ENCODE measurements around the gene MGST2.

The MGST2 gene

DNA sequence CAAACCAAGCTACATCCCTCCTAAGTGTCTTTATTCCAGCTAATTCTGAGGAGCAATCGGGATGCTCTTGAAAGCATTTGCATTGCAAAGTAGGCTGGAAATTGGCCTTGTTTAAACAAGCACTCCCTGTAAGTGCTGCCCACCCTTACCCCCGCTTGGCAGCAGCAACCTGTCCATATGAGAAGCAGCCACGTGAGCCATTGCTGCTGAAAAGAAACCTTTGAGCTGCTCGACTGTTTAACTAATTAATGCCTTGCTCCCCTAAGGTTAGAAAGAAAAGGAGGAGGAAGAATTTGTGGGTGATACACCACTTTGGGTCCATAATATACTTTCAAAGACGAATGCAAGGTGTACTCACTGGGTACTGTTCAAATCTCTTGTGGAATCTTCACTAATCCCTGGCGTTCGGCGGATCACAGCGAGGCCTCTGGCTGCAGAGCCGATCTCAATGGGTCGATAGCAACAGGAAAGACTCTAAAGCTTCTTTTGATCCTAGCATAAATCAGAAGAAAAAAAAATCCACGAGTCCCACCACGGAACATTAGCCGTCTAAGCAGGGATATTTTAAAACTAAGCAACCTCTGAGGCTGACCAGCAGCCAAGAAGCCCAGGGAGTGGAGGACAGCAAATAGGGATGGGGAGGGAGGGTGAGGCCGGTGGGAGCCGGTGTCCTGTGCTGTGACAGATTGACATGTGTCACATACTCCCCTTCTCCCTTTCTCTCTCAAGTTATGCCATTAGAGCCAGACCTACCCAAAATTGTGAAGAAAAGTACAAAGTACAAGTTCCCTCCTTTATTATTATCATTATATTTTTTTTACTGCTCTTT is 37.2 kb upstream of the MGST2 start:
- no peak for TF ChIP-seq TCF12 (IDR thresholded peaks at IDR 0.05; ENCODE audit: low read depth)

DNA sequence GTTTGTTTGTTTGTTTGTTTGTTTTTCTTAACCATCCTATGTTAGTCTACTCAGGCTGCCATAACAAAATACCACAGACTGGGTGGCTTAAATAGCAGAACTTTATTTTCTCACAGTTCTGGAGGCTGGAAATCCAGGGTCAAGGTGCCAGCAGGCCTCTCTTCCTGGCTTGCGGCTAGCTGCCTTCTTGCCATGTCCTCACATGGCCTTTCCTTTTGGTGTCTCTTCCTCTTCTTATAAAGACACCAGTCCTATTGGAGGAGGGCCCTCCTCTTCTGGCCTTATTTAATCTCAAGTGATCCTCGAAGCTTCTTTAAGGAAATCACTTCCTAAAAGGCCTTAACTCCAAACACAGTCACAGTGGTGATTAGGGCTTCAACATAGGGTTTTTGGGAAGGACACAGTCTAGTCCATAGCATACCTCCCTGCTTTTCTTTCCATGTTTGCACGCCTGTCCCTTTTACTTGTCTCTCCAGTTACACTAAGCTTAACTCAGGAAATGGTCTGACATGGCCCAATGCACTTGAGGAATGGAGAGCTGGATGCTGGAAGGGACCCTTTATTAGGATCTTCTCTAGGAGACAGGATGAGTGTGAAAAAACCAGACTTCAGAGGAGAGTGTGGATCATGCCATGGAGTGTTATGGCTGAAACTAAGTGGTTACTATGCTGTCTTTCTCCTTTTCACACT is 36.0 kb upstream of the MGST2 start:
- no peak for TF ChIP-seq EP300 (IDR thresholded peaks at IDR 0.05; ENCODE audit: borderline replicate concordance)
- no peak for TF ChIP-seq FOXM1 (IDR thresholded peaks at IDR 0.05; ENCODE audit: borderline replicate concordance, low read depth)
- no peak for TF ChIP-seq NFIC (IDR thresholded peaks at IDR 0.05)
- 0 out of 2 replicates have a peak, but pooled peaks have one; percentile 21 for TF ChIP-seq YY1 (IDR thresholded peaks at IDR 0.05; ENCODE audit: low read depth)
- TF ChIP-seq CEBPB (IDR thresholded peaks at IDR 0.05): no peak
- TF ChIP-seq TEAD4 (IDR thresholded peaks at IDR 0.05): 0 out of 2 replicates have a peak, but pooled peaks have one; percentile 17
- TF ChIP-seq, protein P1, sequence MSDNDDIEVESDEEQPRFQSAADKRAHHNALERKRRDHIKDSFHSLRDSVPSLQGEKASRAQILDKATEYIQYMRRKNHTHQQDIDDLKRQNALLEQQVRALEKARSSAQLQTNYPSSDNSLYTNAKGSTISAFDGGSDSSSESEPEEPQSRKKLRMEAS (IDR thresholded peaks at IDR 0.05): 0 out of 2 replicates have a peak, but pooled peaks have one; percentile 19

DNA sequence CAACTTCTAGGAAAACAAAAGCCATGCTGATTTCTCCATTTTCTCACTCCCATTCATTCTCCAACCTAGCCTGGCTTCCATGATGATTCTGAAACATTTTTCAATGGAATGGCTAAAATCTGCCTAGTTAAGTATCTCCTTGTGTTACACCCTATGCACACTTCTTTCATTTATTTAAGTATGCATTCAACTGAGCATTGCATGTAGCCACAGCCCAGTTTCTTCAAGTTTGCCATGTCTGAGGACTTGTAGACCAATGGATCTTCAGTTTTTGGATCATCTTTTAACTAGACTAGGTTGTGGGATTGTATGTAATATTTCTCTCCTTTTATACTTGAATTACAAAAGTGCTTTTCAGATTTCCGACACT is 35.5 kb upstream of the MGST2 start:
- TF ChIP-seq EGR1 (IDR thresholded peaks at IDR 0.05) (no peak), CEBPB (IDR thresholded peaks at IDR 0.05) (no peak)

DNA sequence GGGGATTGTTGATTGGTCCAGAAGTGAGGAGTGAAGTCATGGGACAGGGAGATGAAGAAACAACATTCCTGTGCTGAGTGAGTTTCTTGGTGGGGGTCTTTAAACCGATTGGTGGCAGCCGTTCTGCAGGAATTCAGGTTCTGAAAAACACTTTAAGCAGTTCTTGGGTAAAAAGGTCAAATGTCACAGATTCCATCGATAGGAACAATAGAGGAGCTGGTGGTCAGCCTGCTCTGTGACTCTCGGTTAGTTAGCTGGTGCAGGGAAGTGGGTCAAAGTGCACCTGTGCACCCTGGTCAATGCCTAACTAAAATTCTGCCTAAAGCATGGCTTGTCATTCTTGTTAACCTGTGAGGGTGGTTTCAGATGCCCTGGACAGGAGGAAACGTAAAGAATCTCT is 34.6 kb upstream of the MGST2 start:
- no peak for TF ChIP-seq NFIC (IDR thresholded peaks at IDR 0.05)
- no peak for TF ChIP-seq CEBPB (IDR thresholded peaks at IDR 0.05)
- TF ChIP-seq CREB1 (IDR thresholded peaks at IDR 0.05; ENCODE audit: low read depth): no peak
- no peak for TF ChIP-seq FOXM1 (IDR thresholded peaks at IDR 0.05; ENCODE audit: borderline replicate concordance, low read depth)
- TF ChIP-seq, protein P2, sequence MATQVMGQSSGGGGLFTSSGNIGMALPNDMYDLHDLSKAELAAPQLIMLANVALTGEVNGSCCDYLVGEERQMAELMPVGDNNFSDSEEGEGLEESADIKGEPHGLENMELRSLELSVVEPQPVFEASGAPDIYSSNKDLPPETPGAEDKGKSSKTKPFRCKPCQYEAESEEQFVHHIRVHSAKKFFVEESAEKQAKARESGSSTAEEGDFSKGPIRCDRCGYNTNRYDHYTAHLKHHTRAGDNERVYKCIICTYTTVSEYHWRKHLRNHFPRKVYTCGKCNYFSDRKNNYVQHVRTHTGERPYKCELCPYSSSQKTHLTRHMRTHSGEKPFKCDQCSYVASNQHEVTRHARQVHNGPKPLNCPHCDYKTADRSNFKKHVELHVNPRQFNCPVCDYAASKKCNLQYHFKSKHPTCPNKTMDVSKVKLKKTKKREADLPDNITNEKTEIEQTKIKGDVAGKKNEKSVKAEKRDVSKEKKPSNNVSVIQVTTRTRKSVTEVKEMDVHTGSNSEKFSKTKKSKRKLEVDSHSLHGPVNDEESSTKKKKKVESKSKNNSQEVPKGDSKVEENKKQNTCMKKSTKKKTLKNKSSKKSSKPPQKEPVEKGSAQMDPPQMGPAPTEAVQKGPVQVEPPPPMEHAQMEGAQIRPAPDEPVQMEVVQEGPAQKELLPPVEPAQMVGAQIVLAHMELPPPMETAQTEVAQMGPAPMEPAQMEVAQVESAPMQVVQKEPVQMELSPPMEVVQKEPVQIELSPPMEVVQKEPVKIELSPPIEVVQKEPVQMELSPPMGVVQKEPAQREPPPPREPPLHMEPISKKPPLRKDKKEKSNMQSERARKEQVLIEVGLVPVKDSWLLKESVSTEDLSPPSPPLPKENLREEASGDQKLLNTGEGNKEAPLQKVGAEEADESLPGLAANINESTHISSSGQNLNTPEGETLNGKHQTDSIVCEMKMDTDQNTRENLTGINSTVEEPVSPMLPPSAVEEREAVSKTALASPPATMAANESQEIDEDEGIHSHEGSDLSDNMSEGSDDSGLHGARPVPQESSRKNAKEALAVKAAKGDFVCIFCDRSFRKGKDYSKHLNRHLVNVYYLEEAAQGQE (IDR thresholded peaks at IDR 0.05; ENCODE audit: low read depth): no peak
- TF ChIP-seq TAF1 (IDR thresholded peaks at IDR 0.05; ENCODE audit: low read depth): no peak

DNA sequence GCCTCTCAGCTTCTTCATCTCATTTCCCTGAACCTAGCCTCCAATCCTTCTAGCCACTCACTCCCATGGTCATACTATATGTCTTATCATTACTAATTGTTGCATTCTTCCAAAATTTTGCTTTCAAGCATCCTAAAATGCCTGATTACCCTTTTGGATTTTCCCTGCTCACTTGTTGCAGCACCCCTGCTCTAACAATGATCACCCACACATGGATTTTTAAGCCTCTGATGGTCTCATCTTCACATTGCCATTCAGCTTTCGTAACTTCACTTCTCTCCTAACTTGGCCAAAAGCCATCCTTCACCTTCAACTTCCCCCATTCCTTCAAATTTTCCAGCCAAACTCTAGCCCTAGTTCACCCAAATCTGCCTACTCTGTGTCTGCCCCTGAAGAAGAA is 33.8 kb upstream of the MGST2 start:
- no peak for TF ChIP-seq TEAD4 (IDR thresholded peaks at IDR 0.05)
- TF ChIP-seq, protein P1 (IDR thresholded peaks at IDR 0.05): no peak
- no peak for TF ChIP-seq CREB1 (IDR thresholded peaks at IDR 0.05; ENCODE audit: low read depth)
- TF ChIP-seq TCF12 (IDR thresholded peaks at IDR 0.05; ENCODE audit: low read depth): no peak
- TF ChIP-seq, protein P2 (IDR thresholded peaks at IDR 0.05; ENCODE audit: low read depth): no peak
- TF ChIP-seq, protein P3, sequence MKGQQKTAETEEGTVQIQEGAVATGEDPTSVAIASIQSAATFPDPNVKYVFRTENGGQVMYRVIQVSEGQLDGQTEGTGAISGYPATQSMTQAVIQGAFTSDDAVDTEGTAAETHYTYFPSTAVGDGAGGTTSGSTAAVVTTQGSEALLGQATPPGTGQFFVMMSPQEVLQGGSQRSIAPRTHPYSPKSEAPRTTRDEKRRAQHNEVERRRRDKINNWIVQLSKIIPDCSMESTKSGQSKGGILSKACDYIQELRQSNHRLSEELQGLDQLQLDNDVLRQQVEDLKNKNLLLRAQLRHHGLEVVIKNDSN (IDR thresholded peaks at IDR 0.05): no peak
- no peak for TF ChIP-seq TAF1 (IDR thresholded peaks at IDR 0.05; ENCODE audit: low read depth)
- no peak for TF ChIP-seq FOXM1 (IDR thresholded peaks at IDR 0.05; ENCODE audit: borderline replicate concordance, low read depth)
- no peak for TF ChIP-seq ZBTB7A (IDR thresholded peaks at IDR 0.05; ENCODE audit: low read depth)
- TF ChIP-seq NFIC (IDR thresholded peaks at IDR 0.05): no peak

DNA sequence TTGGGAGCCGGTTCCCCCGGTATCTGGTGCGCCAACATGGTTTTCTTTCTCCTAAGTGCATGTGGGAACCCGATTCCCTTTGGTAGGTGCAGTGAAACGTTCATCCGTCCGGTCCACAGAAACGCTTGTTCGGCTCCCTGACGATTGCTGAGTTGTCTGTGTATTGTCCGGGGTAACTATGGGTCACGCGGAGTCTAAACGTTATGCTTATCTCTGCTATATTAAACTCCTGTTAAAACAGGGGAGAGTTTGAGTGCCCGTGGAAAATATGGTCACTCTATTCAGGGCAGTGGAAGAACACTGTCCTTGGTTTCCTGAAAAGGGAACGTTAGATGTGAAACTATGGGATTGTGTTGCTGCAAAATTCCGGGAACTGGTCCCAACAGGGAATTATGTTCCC is 32.4 kb upstream of the MGST2 start:
- TF ChIP-seq TCF12 (IDR thresholded peaks at IDR 0.05; ENCODE audit: low read depth) (no peak), RAD21 (IDR thresholded peaks at IDR 0.05; ENCODE audit: low read depth) (no peak), TAF1 (IDR thresholded peaks at IDR 0.05; ENCODE audit: low read depth) (no peak), CREB1 (IDR thresholded peaks at IDR 0.05; ENCODE audit: low read depth) (no peak), TEAD4 (IDR thresholded peaks at IDR 0.05) (no peak)
- TF ChIP-seq, protein P1 (IDR thresholded peaks at IDR 0.05): no peak
- TF ChIP-seq, protein P3 (IDR thresholded peaks at IDR 0.05): no peak
